Femur (tissue), 1 donor: ENCODE results near the gene CLUH.
"Not testable (repeated sequence)": the region's sequence is repeated elsewhere in the genome, so short reads cannot be mapped to it uniquely, and the experiment has no call there.

ENCODE experiments used
- DNase-seq: peaks from one replicate; pipeline ENCODE4 v3.0.0-alpha.2; 2017

CLUH gene

DNA sequence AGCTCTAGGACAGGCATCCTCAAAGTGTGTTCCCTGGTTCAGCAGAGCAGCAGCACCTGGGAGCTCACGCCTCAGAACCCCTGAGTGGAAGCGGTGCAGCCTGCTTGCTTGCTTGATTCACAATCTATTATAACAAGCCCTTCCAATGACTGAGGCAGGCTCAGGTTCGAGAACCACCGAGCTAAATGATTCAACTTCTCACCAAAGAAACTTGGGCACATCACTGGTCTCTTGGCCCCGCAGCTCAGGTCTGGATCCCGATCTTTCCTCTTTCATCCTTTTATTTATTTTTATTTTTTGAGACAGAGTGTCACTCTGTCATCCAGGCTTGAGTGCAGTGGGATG lies 24.5 kb downstream of the CLUH start:
- no peak for DNase-seq

DNA sequence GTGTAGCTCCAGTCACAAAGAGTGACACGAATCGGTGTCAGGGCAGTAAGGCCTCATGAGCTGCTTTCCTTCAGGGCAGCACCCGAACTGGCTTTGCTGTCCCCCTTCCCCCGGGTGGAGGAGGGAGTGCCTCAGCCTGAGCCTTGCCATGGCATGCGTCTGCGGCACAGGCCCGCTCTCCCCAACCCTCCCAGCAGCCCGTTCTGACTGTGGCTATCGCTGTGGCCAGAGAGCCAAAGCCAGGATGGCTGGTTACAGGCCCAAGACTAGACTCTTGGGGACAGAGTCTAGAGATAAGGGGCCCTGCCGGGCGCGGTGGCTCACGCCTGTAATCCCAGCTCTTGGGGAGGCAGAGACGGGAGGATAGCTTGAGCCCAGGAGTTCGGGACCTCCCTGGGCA lies 25.9 kb downstream of the CLUH start:
- DNase-seq: no peak

DNA sequence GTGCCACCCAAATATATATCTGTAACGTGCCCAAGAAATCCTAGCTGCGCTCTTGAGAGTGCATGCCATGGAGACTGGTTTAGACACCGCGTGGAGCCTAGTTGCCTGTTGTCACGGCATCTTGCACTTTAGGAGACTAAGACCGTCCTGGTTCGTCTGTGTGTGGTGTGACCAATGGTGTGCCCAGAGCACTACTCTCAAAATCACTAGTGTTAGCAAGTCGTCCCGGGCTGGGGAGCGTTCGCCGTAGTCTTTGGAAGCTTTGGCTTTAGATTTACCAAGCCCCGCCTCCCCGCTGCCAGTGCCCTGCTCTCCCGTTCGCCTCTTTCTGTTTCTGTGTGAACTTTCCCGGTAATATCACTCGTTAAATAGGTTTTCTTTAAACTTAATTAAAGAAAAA lies 27.0 kb downstream of the CLUH start:
- no peak for DNase-seq

DNA sequence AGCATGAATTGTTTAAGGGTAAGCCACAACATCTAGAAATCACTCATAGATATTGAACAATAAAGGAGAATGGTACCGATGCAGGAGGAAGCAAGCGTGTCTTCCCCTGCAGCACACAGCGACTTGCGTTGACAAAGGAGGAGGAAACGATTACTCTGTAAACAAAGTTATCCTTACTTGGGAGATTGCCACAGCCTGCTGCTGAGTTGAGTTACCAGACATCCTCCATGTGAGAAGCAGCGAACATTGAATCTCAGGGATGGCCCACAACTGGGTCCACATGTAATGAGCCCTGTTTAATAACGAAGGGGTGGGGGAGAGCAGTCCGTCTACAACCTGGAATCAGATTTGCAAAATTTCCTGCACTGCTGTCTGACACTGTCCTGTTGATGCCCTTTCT lies 27.7 kb downstream of the CLUH start:
- DNase-seq: no peak

DNA sequence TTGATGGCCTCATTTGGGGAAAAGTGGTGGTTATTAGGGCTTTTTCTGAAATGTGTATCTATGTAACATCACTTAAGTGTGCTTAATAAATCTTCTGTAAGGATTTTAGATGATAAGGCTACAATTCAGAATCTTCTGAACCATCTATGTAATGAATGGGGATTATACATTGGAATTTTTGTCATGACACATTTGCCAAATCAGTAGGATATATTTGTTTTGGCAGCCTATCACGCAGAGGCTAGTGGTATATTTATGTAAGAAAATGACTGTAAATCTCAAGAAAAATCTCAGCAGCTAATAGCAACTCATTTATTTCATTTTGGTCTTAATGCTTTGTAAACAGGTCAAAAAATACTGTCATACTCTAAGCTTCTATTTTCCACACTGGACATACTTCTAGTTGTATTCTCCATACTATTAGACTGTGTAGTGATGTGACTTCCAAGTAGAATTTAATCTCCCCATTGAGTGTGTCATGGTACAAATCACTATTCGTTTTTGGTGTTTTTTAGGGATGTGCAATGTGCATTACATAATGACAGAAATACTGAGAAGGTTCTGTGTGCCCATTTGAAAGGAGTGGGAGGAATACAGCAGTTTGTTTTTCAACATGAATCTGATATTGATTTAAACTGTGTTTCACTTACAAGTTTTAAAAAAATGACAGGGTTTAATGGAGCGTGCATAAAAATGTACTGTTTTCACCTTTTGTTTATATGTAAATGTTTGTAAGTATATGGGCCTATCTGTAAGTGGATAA lies 29.2 kb downstream of the CLUH start:
- no peak for DNase-seq

DNA sequence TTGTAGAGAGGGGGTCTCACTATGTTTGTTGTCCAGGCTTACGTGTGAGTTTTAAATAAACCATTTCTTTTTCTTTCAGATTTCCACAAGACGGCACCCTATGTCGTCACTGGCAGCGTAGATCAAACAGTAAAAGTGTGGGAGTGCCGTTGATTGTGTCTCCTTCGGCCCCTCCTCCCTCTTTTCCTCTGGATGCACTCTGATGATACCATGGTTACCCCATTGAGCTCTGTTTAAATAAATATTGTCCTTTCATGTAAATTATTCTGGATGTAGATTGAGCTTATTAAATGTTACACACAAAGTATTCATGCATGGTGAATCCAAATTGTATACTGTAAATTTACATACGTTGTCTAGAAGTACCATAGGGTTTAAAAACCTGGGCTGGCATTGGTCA lies 29.9 kb downstream of the CLUH start:
- no peak for DNase-seq

DNA sequence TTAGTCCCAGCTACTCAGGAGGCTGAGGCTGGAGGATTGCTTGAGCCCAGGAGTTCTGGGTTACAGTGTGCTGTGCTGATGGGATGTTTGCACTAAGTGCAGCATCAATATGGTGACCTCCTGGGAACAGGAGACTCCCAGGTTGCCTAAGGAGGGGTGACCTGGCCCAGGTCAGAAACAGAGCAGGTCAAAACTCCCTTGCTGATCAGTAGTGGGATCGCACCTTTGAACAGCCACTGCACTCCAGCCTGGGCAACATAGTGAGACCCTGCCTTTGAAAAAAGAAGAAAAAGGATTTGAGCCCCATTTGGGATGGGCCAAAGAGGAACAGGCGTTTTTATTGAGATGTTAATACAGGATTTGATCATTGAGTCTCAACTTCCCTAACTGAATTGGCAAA lies 30.6 kb downstream of the CLUH start:
- no peak for DNase-seq

DNA sequence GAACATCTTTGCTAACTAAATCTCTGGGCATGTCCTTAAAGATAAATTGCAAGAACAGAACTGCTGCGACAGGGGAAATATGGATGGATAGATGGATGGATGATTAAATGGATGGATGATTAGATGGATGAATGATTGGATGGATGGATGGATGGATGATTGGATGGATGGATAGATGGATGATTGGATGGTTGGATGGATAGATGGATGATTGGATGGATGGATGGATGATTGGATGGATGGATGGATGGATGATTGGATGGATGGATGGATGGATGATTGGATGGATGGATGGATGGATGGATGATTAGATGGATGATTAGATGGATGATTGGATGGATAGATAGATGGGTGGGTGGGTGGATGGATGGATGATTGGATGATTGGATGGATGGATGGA lies 32.3 kb downstream of the CLUH start:
- not testable (repeated sequence) for DNase-seq

DNA sequence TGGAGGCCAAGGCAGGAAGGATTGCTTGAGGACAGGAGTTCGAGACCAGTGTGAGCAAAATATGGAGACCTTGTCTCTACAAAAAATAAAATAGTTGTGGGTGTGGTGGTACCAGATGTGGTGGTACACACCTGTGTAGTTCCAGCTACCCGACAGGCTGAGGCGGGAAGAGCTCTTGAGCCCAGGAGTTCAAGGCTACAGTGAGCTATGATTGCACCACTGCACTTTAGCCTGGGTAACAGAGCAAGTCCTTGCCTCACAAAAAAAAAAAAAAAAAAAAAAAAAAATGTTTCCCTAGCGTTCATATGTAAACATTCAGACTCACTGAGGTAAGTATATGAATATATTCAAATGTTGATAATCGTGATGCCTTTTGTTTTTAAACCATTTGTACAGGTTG lies 39.5 kb downstream of the CLUH start:
- DNase-seq: no peak

DNA sequence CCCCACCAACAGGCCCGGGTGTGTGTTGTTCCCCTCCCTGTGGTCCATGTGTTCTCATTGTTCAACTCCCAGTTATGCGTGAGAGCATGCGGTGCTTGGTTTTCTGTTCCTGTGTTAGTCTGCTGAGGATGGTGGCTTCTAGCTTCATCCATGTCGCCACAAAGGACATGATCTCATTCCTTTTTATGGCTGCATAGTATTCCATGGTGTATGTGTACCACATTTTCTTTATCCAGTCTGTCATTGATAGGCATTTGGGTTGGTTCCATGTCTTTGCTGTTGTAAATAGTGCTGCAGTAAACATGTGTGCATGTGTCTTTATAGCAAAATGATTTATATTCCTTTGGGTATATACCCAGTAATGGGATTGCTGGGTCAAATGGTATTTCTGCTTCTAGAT lies 51.2 kb downstream of the CLUH start:
- DNase-seq: not testable (repeated sequence)

DNA sequence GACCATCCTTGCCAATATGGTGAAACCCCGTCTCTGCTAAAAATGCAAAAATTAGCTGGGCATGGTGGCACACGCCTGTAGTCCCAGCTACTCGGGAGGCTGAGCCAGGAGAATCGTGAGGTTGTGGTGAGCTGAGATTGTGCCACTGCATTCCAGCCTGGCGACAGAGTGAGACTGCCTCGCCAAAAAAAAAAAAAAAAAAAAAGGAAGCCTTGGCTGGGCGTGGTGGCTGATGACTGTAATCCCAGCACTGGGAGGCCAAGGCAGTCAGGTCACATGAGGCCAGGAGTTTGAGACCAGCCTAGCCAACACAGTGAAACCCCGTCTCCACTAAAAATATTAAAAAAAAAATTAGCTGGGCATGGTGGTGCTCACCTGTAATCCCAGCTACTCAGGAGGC lies 52.2 kb downstream of the CLUH start:
- not testable (repeated sequence) for DNase-seq

DNA sequence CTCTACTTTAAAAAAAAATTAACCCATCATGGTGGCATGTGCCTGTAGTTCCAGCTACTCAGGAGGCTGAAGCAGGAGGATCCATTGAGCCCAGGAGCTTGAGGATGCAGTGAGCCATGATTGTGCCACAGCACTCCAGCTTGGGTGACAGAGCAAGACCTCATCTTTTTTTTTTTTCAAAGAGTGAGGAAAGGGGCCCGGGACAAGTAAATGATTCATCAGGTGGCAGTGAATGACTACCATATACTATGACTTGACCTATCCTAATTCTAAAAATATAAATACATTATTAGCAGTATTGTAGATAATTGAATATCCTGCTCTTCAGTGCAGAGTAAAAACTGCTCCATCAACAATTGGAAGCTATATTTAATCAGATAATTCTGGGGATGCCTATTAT lies 55.3 kb downstream of the CLUH start:
- DNase-seq: no peak

DNA sequence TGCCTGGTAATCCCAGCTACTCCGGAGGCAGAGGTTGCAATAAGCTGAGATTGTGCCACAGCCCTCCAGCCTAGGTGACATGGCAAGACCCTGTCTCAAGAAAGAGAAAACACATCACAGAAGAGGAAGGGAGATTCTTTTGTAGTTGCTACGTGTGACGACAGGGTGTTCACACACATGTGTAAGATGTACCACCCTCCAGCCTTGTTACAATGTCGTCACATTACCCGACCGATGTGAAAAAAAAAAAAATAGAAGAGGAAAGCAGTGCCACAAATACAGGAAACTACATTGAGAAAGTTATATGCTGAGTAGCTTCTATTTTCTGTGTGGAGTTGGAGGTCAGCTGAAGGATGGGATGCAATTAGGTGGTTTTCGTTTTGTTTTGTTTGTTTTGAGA lies 56.0 kb downstream of the CLUH start:
- DNase-seq: no peak

DNA sequence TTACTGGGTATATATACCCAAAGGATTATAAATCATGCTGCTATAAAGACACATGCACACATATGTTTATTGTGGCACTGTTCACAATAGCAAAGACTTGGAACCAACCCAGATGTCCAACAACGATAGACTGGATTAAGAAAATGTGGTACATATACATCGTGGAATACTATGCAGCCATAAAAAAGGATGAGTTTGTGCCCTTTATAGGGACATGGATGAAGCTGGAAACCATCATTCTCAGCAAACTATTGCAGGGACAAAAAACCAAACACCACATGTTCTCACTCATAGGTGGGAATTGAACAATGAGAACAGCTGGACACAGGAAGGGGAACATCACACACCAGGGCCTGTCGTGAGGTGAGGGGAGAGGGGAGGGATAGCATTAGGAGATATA lies 58.7 kb downstream of the CLUH start:
- not testable (repeated sequence) for DNase-seq

DNA sequence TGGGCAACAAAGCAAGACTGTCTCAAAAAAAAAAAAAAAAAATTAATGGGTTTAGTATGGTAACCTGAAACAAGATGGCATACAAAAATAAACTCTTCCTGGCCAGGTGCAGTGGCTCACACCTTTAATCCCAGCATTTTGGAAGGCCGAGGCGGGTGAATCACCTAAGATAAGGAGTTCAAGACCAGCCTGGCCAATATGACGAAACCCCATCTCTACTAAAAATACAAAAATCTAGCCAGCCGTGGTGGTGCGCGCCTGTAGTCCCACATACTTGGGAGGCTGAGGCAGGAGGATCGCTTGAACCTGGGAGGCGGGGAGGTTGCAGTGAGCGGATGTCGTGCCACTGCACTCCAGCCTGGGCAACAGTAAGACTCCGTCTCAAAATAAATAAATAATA lies 62.4 kb downstream of the CLUH start:
- no peak for DNase-seq

DNA sequence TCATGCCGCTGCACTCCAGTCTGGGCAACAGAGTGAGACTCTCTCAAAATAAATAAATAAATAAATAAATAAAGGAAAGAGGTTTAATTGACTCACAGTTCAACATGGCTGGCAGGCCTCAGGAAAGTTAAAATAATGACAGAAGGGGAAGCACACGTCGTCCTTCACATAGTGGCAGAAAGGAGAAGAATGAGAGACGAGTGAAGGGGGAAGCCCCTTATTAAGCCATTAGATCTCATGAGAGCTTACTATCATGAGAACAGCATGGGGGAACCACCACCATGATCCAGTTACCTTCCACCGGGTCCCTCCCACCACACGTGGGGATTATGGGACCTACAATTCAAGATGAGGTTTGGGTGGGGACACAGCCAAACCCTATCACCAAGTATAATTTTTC lies 63.6 kb downstream of the CLUH start:
- DNase-seq: no peak

DNA sequence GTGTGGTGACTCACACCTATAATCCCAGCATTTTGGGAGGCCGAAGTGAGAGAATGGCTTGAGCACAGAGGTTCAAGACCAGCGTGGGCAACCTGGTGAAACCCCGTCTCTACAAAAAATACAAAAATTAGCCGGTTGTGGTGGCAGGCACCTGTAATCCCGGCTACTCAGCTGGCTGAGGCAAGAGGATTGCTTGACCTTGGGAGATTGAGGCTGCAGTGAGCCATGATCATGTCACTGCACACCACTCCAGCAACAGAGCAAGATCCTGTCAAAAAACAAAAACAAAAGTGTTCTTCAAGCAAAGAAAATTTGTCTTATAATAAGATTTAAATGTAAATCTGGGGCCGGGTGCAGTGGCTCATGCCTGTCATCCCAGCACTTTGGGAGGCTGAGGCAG lies 66.6 kb downstream of the CLUH start:
- no peak for DNase-seq
